ENCODE data around the gene SLC25A12.

- TF ChIP-seq, protein P1, sequence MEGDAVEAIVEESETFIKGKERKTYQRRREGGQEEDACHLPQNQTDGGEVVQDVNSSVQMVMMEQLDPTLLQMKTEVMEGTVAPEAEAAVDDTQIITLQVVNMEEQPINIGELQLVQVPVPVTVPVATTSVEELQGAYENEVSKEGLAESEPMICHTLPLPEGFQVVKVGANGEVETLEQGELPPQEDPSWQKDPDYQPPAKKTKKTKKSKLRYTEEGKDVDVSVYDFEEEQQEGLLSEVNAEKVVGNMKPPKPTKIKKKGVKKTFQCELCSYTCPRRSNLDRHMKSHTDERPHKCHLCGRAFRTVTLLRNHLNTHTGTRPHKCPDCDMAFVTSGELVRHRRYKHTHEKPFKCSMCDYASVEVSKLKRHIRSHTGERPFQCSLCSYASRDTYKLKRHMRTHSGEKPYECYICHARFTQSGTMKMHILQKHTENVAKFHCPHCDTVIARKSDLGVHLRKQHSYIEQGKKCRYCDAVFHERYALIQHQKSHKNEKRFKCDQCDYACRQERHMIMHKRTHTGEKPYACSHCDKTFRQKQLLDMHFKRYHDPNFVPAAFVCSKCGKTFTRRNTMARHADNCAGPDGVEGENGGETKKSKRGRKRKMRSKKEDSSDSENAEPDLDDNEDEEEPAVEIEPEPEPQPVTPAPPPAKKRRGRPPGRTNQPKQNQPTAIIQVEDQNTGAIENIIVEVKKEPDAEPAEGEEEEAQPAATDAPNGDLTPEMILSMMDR (IDR thresholded peaks at IDR 0.05) = no peak
- TF ChIP-seq POLR2AphosphoS5 (IDR thresholded peaks at IDR 0.05) (no peak), EP300 (IDR thresholded peaks at IDR 0.05) (no peak)
These were observed 15.2 kb upstream of the SLC25A12 start for GRCh38 chr2:171909266-171909665.

All from suprapubic skin (tissue), 4 donors.